ENCODE results near the gene KCNJ3.

Gene KCNJ3

DNA sequence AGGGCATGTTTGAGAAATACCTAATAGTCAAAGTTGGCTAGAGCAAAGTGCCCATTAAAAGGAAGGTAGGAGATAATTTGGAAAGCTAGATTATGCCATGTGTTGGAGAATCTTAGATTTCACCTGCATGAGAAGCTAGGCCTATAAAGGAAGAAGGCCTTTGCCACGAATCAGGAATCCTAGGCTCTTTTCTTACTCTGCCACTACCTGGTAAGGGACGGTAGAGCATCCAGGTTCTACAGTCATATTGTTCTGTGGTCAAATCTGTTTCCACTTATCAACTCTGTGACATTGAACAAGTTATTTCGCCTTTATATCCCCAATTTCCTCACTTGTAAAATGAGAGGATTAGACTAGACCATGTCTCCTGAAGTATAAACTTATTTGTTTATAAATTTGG lies 3.6 kb upstream of the KCNJ3 start:
- no peak overlapping the region for H3K4me3 ChIP-seq (ENCODE audit: low read depth, low read length)
- TF ChIP-seq CTCF (IDR thresholded peaks at IDR 0.05; ENCODE audit: control insufficient read depth, extremely low read depth, insufficient read depth): no peak
- DNase-seq (ENCODE audit: low read depth): no peak

GRCh38 chr2:154696369-154696768 lies 2.1 kb upstream of the KCNJ3 start:
- TF ChIP-seq CTCF (IDR thresholded peaks at IDR 0.05; ENCODE audit: control insufficient read depth, extremely low read depth, insufficient read depth): no peak
- H3K4me3 ChIP-seq (ENCODE audit: low read depth, low read length): no peak overlapping the region
- DNase-seq (ENCODE audit: low read depth): no peak

DNA sequence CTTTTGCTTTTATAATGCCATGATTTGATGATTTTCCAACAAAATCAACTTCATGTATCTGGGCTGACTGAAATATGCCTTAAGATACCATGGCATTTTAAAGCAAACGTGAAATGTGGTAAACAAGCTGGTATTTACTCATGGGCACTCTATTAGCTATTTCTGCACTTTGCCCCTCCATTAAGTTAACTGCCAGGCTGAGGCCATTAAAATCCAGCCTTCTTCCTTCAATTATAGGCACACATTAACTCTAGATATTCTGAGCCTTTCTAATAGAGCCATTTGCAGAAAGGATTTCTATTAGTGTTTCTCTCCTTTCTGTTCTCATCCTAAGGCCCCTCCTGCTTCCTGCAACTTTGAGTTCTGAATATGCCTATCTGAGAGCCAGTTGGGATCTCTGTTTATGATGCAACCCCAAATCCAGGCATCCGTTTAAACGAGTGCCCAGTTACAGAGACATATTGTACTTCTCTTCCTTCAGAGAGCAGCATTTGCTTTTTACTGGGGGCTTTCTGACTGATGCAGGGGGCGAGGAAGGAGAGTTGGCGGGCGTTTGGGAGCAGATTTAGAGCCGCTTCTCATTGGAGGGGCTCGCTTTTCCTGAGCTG lies 1.6 kb upstream of the KCNJ3 start:
- no peak for TF ChIP-seq CTCF (IDR thresholded peaks at IDR 0.05; ENCODE audit: control insufficient read depth, extremely low read depth, insufficient read depth)
- no peak for DNase-seq (ENCODE audit: low read depth)
- no peak overlapping the region for H3K4me3 ChIP-seq (ENCODE audit: low read depth, low read length)

GRCh38 chr2:154697418-154698252 lies 860 bp upstream of the KCNJ3 start:
- no peak for DNase-seq (ENCODE audit: low read depth)
- H3K4me3 ChIP-seq (ENCODE audit: low read depth, low read length): no peak overlapping the region
- no peak for TF ChIP-seq CTCF (IDR thresholded peaks at IDR 0.05; ENCODE audit: control insufficient read depth, extremely low read depth, insufficient read depth)

DNA sequence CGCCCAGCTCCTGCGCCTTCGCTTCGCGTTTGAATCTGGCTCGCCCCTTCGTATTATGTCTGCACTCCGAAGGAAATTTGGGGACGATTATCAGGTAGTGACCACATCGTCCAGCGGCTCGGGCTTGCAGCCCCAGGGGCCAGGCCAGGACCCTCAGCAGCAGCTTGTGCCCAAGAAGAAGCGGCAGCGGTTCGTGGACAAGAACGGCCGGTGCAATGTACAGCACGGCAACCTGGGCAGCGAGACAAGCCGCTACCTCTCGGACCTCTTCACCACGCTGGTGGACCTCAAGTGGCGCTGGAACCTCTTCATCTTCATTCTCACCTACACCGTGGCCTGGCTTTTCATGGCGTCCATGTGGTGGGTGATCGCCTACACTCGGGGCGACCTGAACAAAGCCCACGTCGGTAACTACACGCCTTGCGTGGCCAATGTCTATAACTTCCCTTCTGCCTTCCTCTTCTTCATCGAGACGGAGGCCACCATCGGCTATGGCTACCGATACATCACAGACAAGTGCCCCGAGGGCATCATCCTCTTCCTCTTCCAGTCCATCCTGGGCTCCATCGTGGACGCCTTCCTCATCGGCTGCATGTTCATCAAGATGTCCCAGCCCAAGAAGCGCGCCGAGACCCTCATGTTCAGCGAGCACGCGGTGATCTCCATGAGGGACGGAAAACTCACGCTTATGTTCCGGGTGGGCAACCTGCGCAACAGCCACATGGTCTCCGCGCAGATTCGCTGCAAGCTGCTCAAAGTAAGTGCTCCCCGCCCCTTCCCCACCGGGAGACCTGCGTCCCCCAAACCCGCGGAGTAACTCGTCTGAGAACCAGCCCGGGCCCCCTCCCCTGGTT lies 453 bp downstream of the KCNJ3 start:
- DNase-seq (ENCODE audit: low read depth): no peak
- no peak for TF ChIP-seq CTCF (IDR thresholded peaks at IDR 0.05; ENCODE audit: control insufficient read depth, extremely low read depth, insufficient read depth)
- H3K4me3 ChIP-seq (ENCODE audit: low read depth, low read length): no peak overlapping the region

DNA sequence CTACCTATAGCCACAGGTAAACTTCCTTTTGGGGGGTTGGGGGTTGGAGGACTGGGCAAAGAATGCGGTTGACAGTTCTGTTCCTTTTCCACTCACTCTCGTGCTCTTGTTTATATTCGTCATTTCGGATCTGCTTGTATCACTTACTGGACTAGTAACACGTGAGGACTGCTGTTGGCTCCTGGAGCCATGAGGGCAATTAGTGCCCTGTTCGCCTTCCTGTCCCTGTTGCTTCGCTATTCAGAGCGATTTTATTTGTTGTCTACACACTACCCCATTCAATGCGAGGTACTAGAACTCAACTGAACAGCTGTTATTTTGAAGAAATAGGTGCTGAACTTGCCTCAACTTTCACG lies 1.1 kb downstream of the KCNJ3 start:
- no peak for DNase-seq (ENCODE audit: low read depth)
- H3K4me3 ChIP-seq (ENCODE audit: low read depth, low read length): no peak overlapping the region
- no peak for TF ChIP-seq CTCF (IDR thresholded peaks at IDR 0.05; ENCODE audit: control insufficient read depth, extremely low read depth, insufficient read depth)

Measured in LNCaP clone FGC (cell line).